Psoas muscle (tissue), 8 donors: Measurements from ENCODE around the gene SDCCAG8. TPM values are rescaled to one million over a fixed set of nuclear protein-coding genes. Genes with fewer than 3 reads are reported as not detected.
"Not testable (repeated sequence)": the region's sequence is repeated elsewhere in the genome, so short reads cannot be mapped to it uniquely, and the experiment has no call there.

Experiments used
- ATAC-seq, 4 donors: fragments of 200-7000 bp; cut with Tn5 transposase; one replicate each; pipeline ENCODE4 v1.9.1; 2020; ENCODE audit warnings: moderate library complexity in 3 of 4, mild to moderate bottlenecking in 2 of 4
- DNase-seq, 2 donors: peaks; one replicate each; pipeline ENCODE4 v3.0.0-alpha.2; 2020
- H3K27ac ChIP-seq: fragments of 200-600 bp; one replicate; pipeline ENCODE4 v1.8.0; 2022
- H3K27me3 ChIP-seq, 3 donors: fragments of 200-600 bp in 1 of 3; one replicate each; pipeline versions ENCODE4 v1.6.1 to v1.8.0; 2013 to 2022; ENCODE audit warnings: low read length in 2 of 3, mild to moderate bottlenecking in 2 of 3, moderate library complexity in 1 of 3; ENCODE audit not compliant: insufficient read depth in 3 of 3
- H3K36me3 ChIP-seq, 2 donors: fragments of 200-600 bp in 1 of 2; one replicate each; pipeline versions ENCODE4 v1.6.1 to v1.8.0; 2013 to 2022; ENCODE audit warnings: low read depth in 1 of 2, mild to moderate bottlenecking in 1 of 2, moderate library complexity in 1 of 2; ENCODE audit not compliant: insufficient read depth in 1 of 2
- H3K4me1 ChIP-seq: fragments of 200-600 bp; one replicate; pipeline ENCODE4 v1.8.0; 2022
- H3K4me3 ChIP-seq: fragments of 200-600 bp; one replicate; pipeline ENCODE4 v1.8.0; 2022; ENCODE audit warnings: mild to moderate bottlenecking
- H3K9me3 ChIP-seq: fragments of 200-600 bp; one replicate; pipeline ENCODE4 v1.8.0; 2022
- WGBS, 3 donors: extraction: QIAGEN DNeasy Blood & Tissue Kit; methylation state at CpG; one replicate each; pipeline versions ENCODE4 v1.1.6 to v1.1.7; 2013; 5-methylcytosine and 5-hydroxymethylcytosine counted together
- intact Hi-C, 2 donors: fragments of 100-400 bp; cut with DNase I; formaldehyde crosslinking; loops; one replicate each; pipeline versions ENCODE4 v1.11.0 to v1.14.2; 2022
- long read RNA-seq, 2 donors: library from polyadenylated mRNA; unstranded; transcript quantifications; one replicate each; pipeline ENCODE4 v2.0.0, GENCODE V29; 2021
- polyA plus RNA-seq, 3 donors: library from polyadenylated mRNA; stranded (reverse); fragments of 200-250 nt; gene quantifications; one replicate each; pipeline ENCODE4 v1.2.3, GENCODE V29; 2013
- total RNA-seq, 4 donors: library from RNA; stranded (reverse); fragmentation: NEBNext Ultra II Directional in 2 of 4; extraction: Animal tissue kit (Norgen Biotek cat#: 25700) in 2 of 4; gene quantifications; one replicate each; pipeline versions ENCODE4 v1.2.1 to v1.2.4, GENCODE V29; 2021 to 2023
- TF ChIP-seq, protein P1 (sequence below): fragments of 200-600 bp; IDR thresholded peaks from one replicate; pipeline ENCODE4 v1.8.0; 2022; ENCODE audit warnings: antibody characterized with exemption
- donor health status: healthy with polysubstance abuse.
- donor health status: DM: no; HTN: no; CAD: no; lungs with moderate emphysema.
- donor health status: Bipolar disorder and iron deficiency.
- donor health status: healthy.
- donor health status: DM: yes; HTN: yes; CAD: no.
- donor health status: DM: no; HTN: no; CAD: no.
- donor health status: DM: no; HTN: no; CAD: no.
- donor health status: DM: yes; HTN: yes; CAD: no.

The SDCCAG8 gene
- total RNA-seq (10 to 100 TPM; 20.9 to 27.6 (median 24.4) TPM), polyA plus RNA-seq (10 to 100 TPM in 1 of 3 donors, 1 to 10 TPM in 2; 6.4 to 17.4 (median 9.8) TPM)
- long read RNA-seq, donor 1, partial matches to known transcripts = 0 of 8 reads
- long read RNA-seq, donor 1, other reads (novel, unspliced or antisense) = 8 of 8 reads
- long read RNA-seq, donor 2, partial matches to known transcripts = 1 of 31 reads
- long read RNA-seq, donor 2, other reads (novel, unspliced or antisense) = 27 of 31 reads

DNA sequence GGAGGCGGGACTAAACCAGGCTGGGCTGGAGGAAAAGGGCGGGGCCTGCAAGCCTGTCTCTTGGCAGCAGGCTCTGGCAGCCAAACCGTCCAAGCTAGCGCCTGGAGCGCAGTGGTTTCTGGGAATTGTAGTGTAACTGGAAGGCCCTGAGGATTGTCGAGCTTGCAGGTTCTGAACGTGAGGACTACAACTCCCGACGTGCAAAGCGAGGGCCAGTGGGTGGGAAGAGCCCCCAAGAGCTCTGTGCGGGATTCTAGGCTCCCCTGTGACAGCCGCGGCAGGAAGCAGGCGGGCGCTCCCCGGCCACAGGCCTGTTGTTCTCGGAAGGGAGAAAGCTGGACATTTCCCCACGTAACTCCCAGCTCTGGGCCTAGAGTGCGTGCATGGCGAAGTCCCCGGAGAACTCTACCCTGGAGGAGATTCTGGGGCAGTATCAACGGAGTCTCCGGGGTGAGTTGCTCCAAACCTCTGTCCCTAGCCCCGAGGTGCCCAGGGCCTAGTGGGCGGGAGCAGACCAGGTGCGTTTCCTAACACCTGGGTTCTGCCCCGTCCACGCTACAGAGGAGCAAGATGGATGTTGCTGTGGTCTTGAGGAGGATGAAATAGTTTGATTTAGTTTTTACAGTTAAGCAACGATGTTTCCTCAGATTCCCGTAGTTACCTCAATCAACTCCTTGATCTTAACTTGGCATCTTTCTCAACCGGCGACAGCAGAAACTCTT is at the start of gene SDCCAG8:
TSS of gene SDCCAG8 (plus strand) at position 251 of the 722 bp plus-strand sequence. CDS start at position 384, 133 bp downstream.
- DNase-seq (peak; percentile 97 to 99), ATAC-seq (peak; percentile 90 to 93 (median 90))
- Histone ChIP-seq H3K4me1 (peaks cover 48% of the 10 kb centered on the region), H3K27me3 (no peaks in the 10 kb centered on the region), H3K4me3 (peak within 1 kb of the TSS; percentile 87), H3K36me3 (no peaks in the 10 kb centered on the region), H3K9me3 (no peaks in the 10 kb centered on the region), H3K27ac (peak within 1 kb of the TSS; percentile 97)
- intact Hi-C loops = no loop called here
- 0 to 1% (median 0%) methylated on average over 31 to 32 of the region's 32 CpGs for WGBS, 3 donors
- TF ChIP-seq, protein P1, sequence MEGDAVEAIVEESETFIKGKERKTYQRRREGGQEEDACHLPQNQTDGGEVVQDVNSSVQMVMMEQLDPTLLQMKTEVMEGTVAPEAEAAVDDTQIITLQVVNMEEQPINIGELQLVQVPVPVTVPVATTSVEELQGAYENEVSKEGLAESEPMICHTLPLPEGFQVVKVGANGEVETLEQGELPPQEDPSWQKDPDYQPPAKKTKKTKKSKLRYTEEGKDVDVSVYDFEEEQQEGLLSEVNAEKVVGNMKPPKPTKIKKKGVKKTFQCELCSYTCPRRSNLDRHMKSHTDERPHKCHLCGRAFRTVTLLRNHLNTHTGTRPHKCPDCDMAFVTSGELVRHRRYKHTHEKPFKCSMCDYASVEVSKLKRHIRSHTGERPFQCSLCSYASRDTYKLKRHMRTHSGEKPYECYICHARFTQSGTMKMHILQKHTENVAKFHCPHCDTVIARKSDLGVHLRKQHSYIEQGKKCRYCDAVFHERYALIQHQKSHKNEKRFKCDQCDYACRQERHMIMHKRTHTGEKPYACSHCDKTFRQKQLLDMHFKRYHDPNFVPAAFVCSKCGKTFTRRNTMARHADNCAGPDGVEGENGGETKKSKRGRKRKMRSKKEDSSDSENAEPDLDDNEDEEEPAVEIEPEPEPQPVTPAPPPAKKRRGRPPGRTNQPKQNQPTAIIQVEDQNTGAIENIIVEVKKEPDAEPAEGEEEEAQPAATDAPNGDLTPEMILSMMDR = no peak

DNA sequence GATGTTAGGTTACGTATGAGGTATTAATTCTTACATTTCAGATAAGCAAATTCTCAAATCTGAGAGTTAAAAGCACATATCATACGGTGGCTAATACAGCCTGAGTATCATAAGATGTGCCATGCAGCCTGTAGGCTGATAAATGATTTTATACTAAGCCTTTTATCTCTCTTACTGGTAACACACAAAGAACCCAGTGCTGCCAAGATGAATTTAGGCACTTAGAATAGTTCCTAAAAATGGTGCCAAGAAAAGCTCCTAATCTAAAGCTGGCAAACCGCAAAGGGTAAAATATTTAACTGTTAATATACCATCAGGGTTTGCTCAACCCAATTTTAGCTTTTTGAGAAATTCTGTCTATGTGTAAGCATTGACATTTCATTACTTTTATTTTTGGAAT is 43.9 kb upstream of the SDCCAG8 start:
- H3K27ac ChIP-seq, H3K4me3 ChIP-seq, H3K9me3 ChIP-seq, H3K36me3 ChIP-seq, intact Hi-C loops, H3K27me3 ChIP-seq, DNase-seq: not testable (repeated sequence)
- peaks cover 15% of the 10 kb centered on the region for H3K4me1 ChIP-seq
- 20 to 36% (median 29%) methylated on average over 2 of the region's 3 CpGs for WGBS, 3 donors
- ATAC-seq = peak in 2 of 4 donors; percentile 37 to 56

DNA sequence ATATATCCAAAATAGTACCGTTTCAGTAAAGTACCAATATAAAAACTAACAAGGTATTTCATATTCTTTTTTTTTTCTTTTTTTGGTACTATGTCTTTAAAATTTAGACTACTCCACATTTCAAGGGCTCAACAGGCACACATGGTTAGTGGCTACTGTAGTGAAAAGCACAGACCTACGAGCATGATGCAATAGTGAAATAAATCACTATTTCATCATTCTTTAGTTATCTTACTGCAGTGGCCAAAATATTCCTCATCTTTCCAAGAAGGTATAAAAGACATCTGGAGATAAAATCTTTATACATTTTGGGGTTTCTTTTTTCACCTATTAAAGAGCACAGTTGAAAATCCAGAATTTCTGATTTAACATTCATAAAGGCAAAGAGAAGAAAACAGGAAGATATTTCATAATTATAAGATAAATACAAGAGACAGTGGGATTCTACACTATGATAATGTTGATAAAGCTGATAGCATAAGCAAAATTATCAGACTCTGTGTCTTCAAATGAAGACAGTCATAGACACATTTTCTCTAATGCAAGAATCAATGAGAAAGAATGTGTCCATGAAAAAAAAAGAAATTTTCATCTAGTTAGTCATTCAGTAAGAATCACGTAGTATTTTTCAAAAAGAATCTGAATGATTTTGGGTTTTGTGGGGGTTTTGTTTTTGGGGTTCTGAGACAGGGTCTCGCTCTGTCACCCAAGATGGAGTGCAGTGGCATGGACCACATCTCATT is 42.6 kb upstream of the SDCCAG8 start:
- ATAC-seq (peak; percentile 56 to 92 (median 80)), DNase-seq (no peak)
- Histone ChIP-seq H3K27me3 (no peaks in the 10 kb centered on the region), H3K4me3 (no peak overlapping the region), H3K9me3 (no peaks in the 10 kb centered on the region), H3K36me3 (peaks cover 0 to 3% of the 10 kb centered on the region in 2 donors), H3K4me1 (peaks cover 20% of the 10 kb centered on the region), H3K27ac (peak overlapping the region; percentile 0)
- intact Hi-C loops = no loop called here
- 75 to 78% (median 76%) methylated on average over 4 of the region's 4 CpGs for WGBS, 3 donors
- TF ChIP-seq, protein P1 = no peak

GRCh38 chr1:243215276-243215875 is 40.5 kb upstream of the SDCCAG8 start:
- DNase-seq, intact Hi-C loops, H3K27ac ChIP-seq, H3K27me3 ChIP-seq, H3K4me3 ChIP-seq, ATAC-seq, H3K9me3 ChIP-seq: not testable (repeated sequence)
- peaks cover 20% of the 10 kb centered on the region for H3K4me1 ChIP-seq
- WGBS, 3 donors = 87 to 92% (median 88%) methylated on average over 11 of the region's 12 CpGs
- peaks cover 0 to 18% of the 10 kb centered on the region in 2 donors for H3K36me3 ChIP-seq

DNA sequence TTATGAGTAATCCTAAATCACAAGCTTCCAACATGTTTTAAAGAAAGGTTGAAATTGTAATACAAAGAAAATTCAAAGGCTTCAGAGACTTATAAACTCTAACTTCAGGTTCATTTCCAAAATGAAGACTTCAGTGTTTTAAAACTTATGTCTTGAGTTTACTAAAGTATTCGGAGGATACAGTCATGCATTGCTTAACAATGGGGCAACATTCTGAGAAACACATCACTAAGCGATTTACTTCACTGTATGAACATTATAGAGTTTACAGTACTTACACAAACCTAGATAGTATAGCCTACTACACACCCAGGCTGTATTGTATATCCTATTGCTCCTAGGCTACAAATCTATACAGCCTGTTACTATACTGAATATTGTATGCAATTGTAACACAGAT is 39.1 kb upstream of the SDCCAG8 start:
- Histone ChIP-seq H3K4me1 (peaks cover 20% of the 10 kb centered on the region), H3K36me3 (peaks cover 2 to 29% of the 10 kb centered on the region in 2 donors), H3K27ac (no peak overlapping the region), H3K4me3 (no peak overlapping the region), H3K27me3 (no peaks in the 10 kb centered on the region), H3K9me3 (no peaks in the 10 kb centered on the region)
- intact Hi-C loops = no loop called here
- DNase-seq = no peak
- TF ChIP-seq, protein P1 = no peak
- no peak for ATAC-seq
- 91 to 96% (median 92%) methylated on average over 2 of the region's 2 CpGs for WGBS, 3 donors
